OCI-LY3 (cell line): ENCODE results near the gene REXO1.

ENCODE experiments used
- H2AFZ ChIP-seq: fragments of 200-600, 300-600 bp; shearing (Covaris generic); 2 replicates; pipeline ENCODE4 v1.6.0; 2014; ENCODE audit warnings: antibody characterized with exemption, low read depth, low read length
- H3K27ac ChIP-seq: fragments of 200-600, 300-600 bp; sonication (generic); 2 replicates; pipeline ENCODE4 v1.5.1; 2014; ENCODE audit warnings: mild to moderate bottlenecking, low read length, moderate library complexity, mixed read lengths
- H3K27me3 ChIP-seq: fragments of 200-600, 300-600 bp; sonication (generic); 2 replicates; pipeline ENCODE4 v1.6.1; 2014; ENCODE audit warnings: low read depth, low read length, mixed read lengths
- H3K36me3 ChIP-seq: fragments of 200-600, 300-600 bp; sonication (generic); replicated peaks from 2 replicates; pipeline ENCODE3; 2014; ENCODE audit warnings: low read depth, low read length, mixed read lengths
- H3K4me1 ChIP-seq: fragments of 300-600, 200-600 bp; sonication (generic); 2 replicates; pipeline ENCODE4 v1.6.1; 2014; ENCODE audit warnings: low read length, mixed read lengths
- H3K4me2 ChIP-seq: fragments of 200-600, 300-600 bp; sonication (generic); 2 replicates; pipeline ENCODE4 v1.6.1; 2014; ENCODE audit warnings: low read length, mixed read lengths
- H3K4me3 ChIP-seq: fragments of 300-600, 200-600 bp; sonication (generic); 2 replicates; pipeline ENCODE4 v1.5.1; 2014; ENCODE audit warnings: antibody characterized with exemption, mild to moderate bottlenecking, low read length, moderate library complexity
- H3K79me2 ChIP-seq: fragments of 300-600, 200-600 bp; shearing (Covaris generic); 2 replicates; pipeline ENCODE4 v1.6.1; 2014; ENCODE audit warnings: mild to moderate bottlenecking, low read length, mixed read lengths
- H3K9ac ChIP-seq: fragments of 300-600, 200-600 bp; shearing (Covaris generic); 2 replicates; pipeline ENCODE4 v1.6.0; 2014; ENCODE audit warnings: mild to moderate bottlenecking, low read length, moderate library complexity
- H3K9me3 ChIP-seq: fragments of 200-600, 300-600 bp; shearing (Covaris generic); 2 replicates; pipeline ENCODE4 v1.6.1; 2014; ENCODE audit warnings: low read length, mixed read lengths; ENCODE audit not compliant: insufficient read depth
- H4K20me1 ChIP-seq: fragments of 200-600, 300-600 bp; sonication (generic); 2 replicates; pipeline ENCODE4 v1.6.1; 2016; ENCODE audit warnings: low read length, mixed read lengths; ENCODE audit not compliant: insufficient read depth
- CTCF ChIP-seq: fragments of 200-600, 300-600 bp; sonication (generic); IDR thresholded peaks from 2 replicates; pipeline ENCODE4 v1.5.1; 2014; ENCODE audit warnings: antibody characterized with exemption, low read length, low read depth
- EZH2phosphoT487 ChIP-seq: fragments of 200-600 bp; shearing (Covaris generic); IDR thresholded peaks from 2 replicates; pipeline ENCODE4 v1.6.1; 2018; ENCODE audit warnings: antibody characterized with exemption, mixed run types, low read depth

Gene REXO1

GRCh38 chr19:1774989-1775772 lies 73.1 kb downstream of the REXO1 start:
- Histone ChIP-seq H3K27me3 (peaks cover 17% of the 10 kb centered on the region; the same call in 1 of the 2 replicates), H4K20me1 (no peaks in the 10 kb centered on the region), H3K4me3 (no peak overlapping the region), H3K4me2 (no peak overlapping the region), H3K27ac (no peak overlapping the region), H3K79me2 (no peaks in the 10 kb centered on the region), H3K4me1 (no peaks in the 10 kb centered on the region), H3K9ac (no peak overlapping the region), H3K9me3 (peaks cover 14% of the 10 kb centered on the region), H2AFZ (no peak overlapping the region), H3K36me3 (no peaks in the 10 kb centered on the region)
- TF ChIP-seq CTCF: peak; percentile 65
- no peak for TF ChIP-seq EZH2phosphoT487

DNA sequence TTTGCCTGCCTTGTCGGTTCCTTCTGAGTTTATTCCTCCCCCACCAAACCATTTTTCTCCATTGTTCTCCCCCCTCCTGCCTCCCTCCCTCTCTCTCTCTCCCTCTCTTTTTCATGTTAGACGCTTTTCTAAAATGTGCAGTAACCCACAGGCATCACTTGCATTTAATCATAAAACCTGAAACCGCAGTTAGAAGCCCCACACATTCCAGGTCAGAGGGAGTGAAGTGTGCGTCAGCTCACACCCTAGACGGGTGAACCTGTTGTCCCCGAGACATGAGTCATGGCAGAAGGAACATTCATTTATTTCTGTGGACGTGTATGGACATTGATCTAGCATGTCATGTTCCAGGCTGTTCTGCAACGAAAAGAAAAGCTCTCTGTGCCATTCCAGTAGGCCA lies 75.1 kb downstream of the REXO1 start:
- H3K27me3 ChIP-seq: peaks cover 17% of the 10 kb centered on the region; the same call in 1 of the 2 replicates
- H3K4me2 ChIP-seq: no peak overlapping the region
- no peaks in the 10 kb centered on the region for H4K20me1 ChIP-seq
- no peaks in the 10 kb centered on the region for H3K36me3 ChIP-seq
- peaks cover 14% of the 10 kb centered on the region for H3K9me3 ChIP-seq
- no peaks in the 10 kb centered on the region for H3K4me1 ChIP-seq
- TF ChIP-seq CTCF: no peak
- no peak for TF ChIP-seq EZH2phosphoT487
- no peak overlapping the region for H3K4me3 ChIP-seq
- H3K27ac ChIP-seq: no peak overlapping the region
- no peak overlapping the region for H3K9ac ChIP-seq
- H3K79me2 ChIP-seq: no peaks in the 10 kb centered on the region
- H2AFZ ChIP-seq: no peak overlapping the region

GRCh38 chr19:1770866-1771576 lies 77.3 kb downstream of the REXO1 start:
- Histone ChIP-seq H3K27me3 (peaks cover 14% of the 10 kb centered on the region; the same call in 1 of the 2 replicates), H3K9ac (no peak overlapping the region), H4K20me1 (no peaks in the 10 kb centered on the region), H3K9me3 (peaks cover 14% of the 10 kb centered on the region), H3K4me3 (no peak overlapping the region), H3K4me1 (peaks cover 12% of the 10 kb centered on the region), H3K36me3 (no peaks in the 10 kb centered on the region), H3K4me2 (no peak overlapping the region), H2AFZ (no peak overlapping the region), H3K27ac (no peak overlapping the region), H3K79me2 (no peaks in the 10 kb centered on the region)
- TF ChIP-seq CTCF (no peak), EZH2phosphoT487 (no peak)

GRCh38 chr19:1769645-1769985 lies 78.7 kb downstream of the REXO1 start:
- H3K27ac ChIP-seq: no peak overlapping the region
- H3K4me1 ChIP-seq: peaks cover 12% of the 10 kb centered on the region
- H3K9ac ChIP-seq: no peak overlapping the region
- no peaks in the 10 kb centered on the region for H3K79me2 ChIP-seq
- no peaks in the 10 kb centered on the region for H4K20me1 ChIP-seq
- TF ChIP-seq CTCF: no peak
- no peak overlapping the region for H2AFZ ChIP-seq
- H3K4me2 ChIP-seq: no peak overlapping the region
- H3K4me3 ChIP-seq: no peak overlapping the region
- H3K36me3 ChIP-seq: no peaks in the 10 kb centered on the region
- H3K9me3 ChIP-seq: peaks cover 14% of the 10 kb centered on the region
- H3K27me3 ChIP-seq: peaks cover 14% of the 10 kb centered on the region; the same call in 1 of the 2 replicates
